ENCODE measurements around the gene RBBP8. TPM values are rescaled to one million over a fixed set of nuclear protein-coding genes. Genes with fewer than 3 reads are reported as not detected.

The RBBP8 gene
- total RNA-seq, 1 donor from 2014 or later = 14.0 TPM

GRCh38 chr18:23059541-23060465, 126.7 kb downstream of the RBBP8 start:
- no peak for DNase-seq (ENCODE audit: low read depth in 2 of 2)

GRCh38 chr18:23062011-23062410, 128.9 kb downstream of the RBBP8 start:
- no peak for DNase-seq (ENCODE audit: low read depth in 2 of 2)

- DNase-seq (ENCODE audit: low read depth in 2 of 2) = no peak
Measured at GRCh38 chr18:23063502-23063901, 130.4 kb downstream of the RBBP8 start.

- DNase-seq (ENCODE audit: low read depth in 2 of 2) = no peak
Measured at GRCh38 chr18:23065234-23065806, 132.2 kb downstream of the RBBP8 start.

GRCh38 chr18:23066060-23066459, 132.9 kb downstream of the RBBP8 start:
- DNase-seq (ENCODE audit: low read depth in 2 of 2) = no peak

- DNase-seq (ENCODE audit: low read depth in 2 of 2) = no peak
Measured at GRCh38 chr18:23066504-23067039, 133.4 kb downstream of the RBBP8 start.

- DNase-seq (ENCODE audit: low read depth in 2 of 2) = no peak
Measured at GRCh38 chr18:23067236-23067635, 134.1 kb downstream of the RBBP8 start.

GRCh38 chr18:23068011-23068410, 134.9 kb downstream of the RBBP8 start:
- DNase-seq (ENCODE audit: low read depth in 2 of 2) = no peak

GRCh38 chr18:23068570-23069310, 135.6 kb downstream of the RBBP8 start:
- DNase-seq (ENCODE audit: low read depth in 2 of 2) = peak in 1 of 2 donors; percentile 11

GRCh38 chr18:23069481-23069880, 136.4 kb downstream of the RBBP8 start:
- no peak for DNase-seq (ENCODE audit: low read depth in 2 of 2)

GRCh38 chr18:23069898-23070297, 136.8 kb downstream of the RBBP8 start:
- DNase-seq (ENCODE audit: low read depth in 2 of 2) = no peak

GRCh38 chr18:23071285-23071684, 138.2 kb downstream of the RBBP8 start:
- DNase-seq (ENCODE audit: low read depth in 2 of 2) = no peak

- no peak for DNase-seq (ENCODE audit: low read depth in 2 of 2)
Measured at GRCh38 chr18:23072079-23072478, 139.0 kb downstream of the RBBP8 start.

GRCh38 chr18:23073996-23074606, 141.0 kb downstream of the RBBP8 start:
- peak in 1 of 2 donors; percentile 19 for DNase-seq (ENCODE audit: low read depth in 2 of 2)

Other genes with a start within 250 kb of the RBBP8 start
- 30.3 and 67.0 TPM in 2 replicates for gene CABLES1, start 202.2 kb downstream of the RBBP8 start, total RNA-seq

Data from dermis microvascular lymphatic vessel endothelial cell (primary cell).